ENCODE data around the gene MAGEA4. TPM values are rescaled to one million over a fixed set of nuclear protein-coding genes. Genes with fewer than 3 reads are reported as not detected.
A peak's percentile ranks its signal among the peaks of the same experiment; 100 is the strongest.

Gene MAGEA4
- not detected for total RNA-seq
- polyA plus RNA-seq: not detected
- long read RNA-seq, donor 1: 0 reads
- long read RNA-seq, donor 2: 0 reads
- long read RNA-seq, donor 3: 0 reads

GRCh38 chrX:151912780-151913179 lies at the start of gene MAGEA4:
Gene MAGEA4, plus strand, starts transcription at chrX:151912889. Its CDS starts 10,776 bp downstream, at chrX:151923665.
- no peak for ATAC-seq
- intact Hi-C loops (cut with DNase I): no loop called here

GRCh38 chrX:151870602-151871001 lies 42.1 kb upstream of the MAGEA4 start:
- Histone ChIP-seq H3K4me3 (no peak overlapping the region), H3K27me3 (no peaks in the 10 kb centered on the region), H3K36me3 (no peaks in the 10 kb centered on the region), H3K27ac (peak overlapping the region in 1 of 10 donors; percentile 62), H3K9me3 (peaks cover 0 to 9% (median 0%) of the 10 kb centered on the region in 11 donors), H3K4me1 (no peaks in the 10 kb centered on the region)
- ATAC-seq: peak in 1 of 8 donors; percentile 59
- intact Hi-C loops (cut with DNase I): no loop called here
- no peak for TF ChIP-seq CTCF (IDR thresholded peaks at IDR 0.05)
- 54 to 78% methylated on average over 1 of the region's 1 CpG for WGBS, 2 donors
- DNase-seq: no peak

More at GRCh38 chrX:151912780-151913179, at the start of gene MAGEA4:
- no peaks in the 10 kb centered on the region for H3K27me3 ChIP-seq
- TF ChIP-seq CTCF (IDR thresholded peaks at IDR 0.05): no peak
- H3K36me3 ChIP-seq: no peaks in the 10 kb centered on the region
- H3K9me3 ChIP-seq: no peaks in the 10 kb centered on the region
- no peaks in the 10 kb centered on the region for H3K4me1 ChIP-seq
- WGBS, 2 donors: 97 to 98% methylated on average over 10 to 11 of the region's 11 CpGs
- no peak within 1 kb of the TSS for H3K4me3 ChIP-seq
- no peak for DNase-seq
- H3K27ac ChIP-seq: no peak within 1 kb of the TSS

GRCh38 chrX:151871244-151871643 lies 41.4 kb upstream of the MAGEA4 start:
- Histone ChIP-seq H3K27me3 (no peaks in the 10 kb centered on the region), H3K4me3 (no peak overlapping the region), H3K36me3 (no peaks in the 10 kb centered on the region), H3K27ac (peak overlapping the region in 1 of 10 donors; percentile 62), H3K9me3 (peaks cover 0 to 9% (median 0%) of the 10 kb centered on the region in 11 donors), H3K4me1 (no peaks in the 10 kb centered on the region)
- no peak for DNase-seq
- no peak for TF ChIP-seq CTCF (IDR thresholded peaks at IDR 0.05)
- ATAC-seq: peak in 3 of 8 donors; percentile 61 to 88 (median 73)
- WGBS, 2 donors: 72 to 88% methylated on average over 3 of the region's 3 CpGs
- intact Hi-C loops (cut with DNase I): no loop called here

- Histone ChIP-seq H3K4me1 (no peaks in the 10 kb centered on the region), H3K9me3 (no peaks in the 10 kb centered on the region), H3K27ac (no peak overlapping the region), H3K4me3 (no peak overlapping the region), H3K36me3 (no peaks in the 10 kb centered on the region), H3K27me3 (no peaks in the 10 kb centered on the region)
- intact Hi-C loops (cut with DNase I): no loop called here
- DNase-seq (no peak), ATAC-seq (no peak)
- WGBS, 2 donors: 47 to 54% methylated on average over 2 of the region's 2 CpGs
- no peak for TF ChIP-seq CTCF (IDR thresholded peaks at IDR 0.05)
Observed at GRCh38 chrX:151873096-151873495, 39.6 kb upstream of the MAGEA4 start.
